ENCODE data around the gene CD24. TPM values are rescaled to one million over a fixed set of nuclear protein-coding genes. Genes with fewer than 3 reads are reported as not detected.

The CD24 gene
- total RNA-seq, 2 experiments from 2014 or later, result 0.30 TPM; not detected in 1

- Mint-ChIP-seq H3K36me3 (ENCODE audit: low read depth) (no peaks in the 10 kb centered on the region), H3K4me3 (no peak overlapping the region), H3K4me1 (ENCODE audit: low read depth) (no peaks in the 10 kb centered on the region), H3K27me3 (ENCODE audit: low read depth) (peaks cover 16% of the 10 kb centered on the region), H3K27ac (no peak overlapping the region), H3K9me3 (no peaks in the 10 kb centered on the region)
- intact Hi-C loops (cut with micrococcal nuclease), result no loop called here
- CTCF ChIA-PET, result interaction anchor here (0.6 kb wide), 1 partner anchor 699 kb away, joined by 3 read pairs; no protein-coding TSS in a partner anchor
- no peak for DNase-seq
Measured at GRCh38 chr6:106966671-106967640, 7.6 kb downstream of the CD24 start.

GRCh38 chr6:106966229-106966628, 8.3 kb downstream of the CD24 start:
- H3K4me3 Mint-ChIP-seq, result no peak overlapping the region
- H3K9me3 Mint-ChIP-seq, result no peaks in the 10 kb centered on the region
- no peak overlapping the region for H3K27ac Mint-ChIP-seq
- CTCF ChIA-PET, result interaction anchor here (0.5 kb wide), 1 partner anchor 296 kb away, joined by 3 read pairs; no protein-coding TSS in a partner anchor
- H3K27me3 Mint-ChIP-seq (ENCODE audit: low read depth), result peaks cover 12% of the 10 kb centered on the region
- H3K4me1 Mint-ChIP-seq (ENCODE audit: low read depth), result no peaks in the 10 kb centered on the region
- intact Hi-C loops (cut with micrococcal nuclease), result no loop called here
- H3K36me3 Mint-ChIP-seq (ENCODE audit: low read depth), result no peaks in the 10 kb centered on the region
- DNase-seq, result no peak

- Mint-ChIP-seq H3K4me1 (ENCODE audit: low read depth) (no peaks in the 10 kb centered on the region), H3K27ac (no peak overlapping the region), H3K36me3 (ENCODE audit: low read depth) (no peaks in the 10 kb centered on the region), H3K4me3 (no peak overlapping the region), H3K27me3 (ENCODE audit: low read depth) (peaks cover 15% of the 10 kb centered on the region), H3K9me3 (no peaks in the 10 kb centered on the region)
- DNase-seq, result no peak
- intact Hi-C loops (cut with micrococcal nuclease), result no loop called here
- CTCF ChIA-PET, result no interaction called here
Measured at GRCh38 chr6:106964954-106965353, 9.6 kb downstream of the CD24 start.

- no peak overlapping the region for H3K27ac Mint-ChIP-seq
- H3K27me3 Mint-ChIP-seq (ENCODE audit: low read depth), result peaks cover 11% of the 10 kb centered on the region
- no peaks in the 10 kb centered on the region for H3K36me3 Mint-ChIP-seq (ENCODE audit: low read depth)
- no peak for DNase-seq
- no peaks in the 10 kb centered on the region for H3K4me1 Mint-ChIP-seq (ENCODE audit: low read depth)
- intact Hi-C loops (cut with micrococcal nuclease), result no loop called here
- CTCF ChIA-PET, result no interaction called here
- H3K4me3 Mint-ChIP-seq, result no peak overlapping the region
- H3K9me3 Mint-ChIP-seq, result no peaks in the 10 kb centered on the region
Measured at GRCh38 chr6:106964099-106964498, 10.4 kb downstream of the CD24 start.

- no peaks in the 10 kb centered on the region for H3K9me3 Mint-ChIP-seq
- CTCF ChIA-PET, result no interaction called here
Measured at GRCh38 chr6:106963544-106963943, 11.0 kb downstream of the CD24 start.

GRCh38 chr6:106961801-106962200, 12.7 kb downstream of the CD24 start:
- H3K4me1 Mint-ChIP-seq (ENCODE audit: low read depth), result no peaks in the 10 kb centered on the region
- peaks cover 8% of the 10 kb centered on the region for H3K27me3 Mint-ChIP-seq (ENCODE audit: low read depth)
- no peak overlapping the region for H3K4me3 Mint-ChIP-seq
- intact Hi-C loops (cut with micrococcal nuclease), result no loop called here
- no peak for DNase-seq
- no peaks in the 10 kb centered on the region for H3K36me3 Mint-ChIP-seq (ENCODE audit: low read depth)
- H3K27ac Mint-ChIP-seq, result no peak overlapping the region
- no peaks in the 10 kb centered on the region for H3K9me3 Mint-ChIP-seq
- CTCF ChIA-PET, result interaction anchor here (0.7 kb wide), 1 partner anchor 93 kb away, joined by 3 read pairs; no protein-coding TSS in a partner anchor

More at GRCh38 chr6:106963544-106963943, 11.0 kb downstream of the CD24 start:
- Mint-ChIP-seq H3K4me3 (no peak overlapping the region), H3K4me1 (ENCODE audit: low read depth) (no peaks in the 10 kb centered on the region), H3K27me3 (ENCODE audit: low read depth) (peaks cover 10% of the 10 kb centered on the region), H3K36me3 (ENCODE audit: low read depth) (no peaks in the 10 kb centered on the region), H3K27ac (no peak overlapping the region)
- no peak for DNase-seq
- intact Hi-C loops (cut with micrococcal nuclease), result no loop called here

GRCh38 chr6:106961136-106961535, 13.4 kb downstream of the CD24 start:
- Mint-ChIP-seq H3K9me3 (no peaks in the 10 kb centered on the region), H3K27ac (no peak overlapping the region), H3K36me3 (ENCODE audit: low read depth) (no peaks in the 10 kb centered on the region), H3K4me1 (ENCODE audit: low read depth) (no peaks in the 10 kb centered on the region), H3K27me3 (ENCODE audit: low read depth) (peaks cover 8% of the 10 kb centered on the region), H3K4me3 (no peak overlapping the region)
- CTCF ChIA-PET, result no interaction called here
- DNase-seq, result no peak
- intact Hi-C loops (cut with micrococcal nuclease), result no loop called here

- intact Hi-C loops (cut with micrococcal nuclease), result no loop called here
- no peaks in the 10 kb centered on the region for H3K4me1 Mint-ChIP-seq (ENCODE audit: low read depth)
- H3K9me3 Mint-ChIP-seq, result no peaks in the 10 kb centered on the region
- peaks cover 8% of the 10 kb centered on the region for H3K27me3 Mint-ChIP-seq (ENCODE audit: low read depth)
- H3K4me3 Mint-ChIP-seq, result no peak overlapping the region
- CTCF ChIA-PET, result interaction anchor here (0.6 kb wide), 1 partner anchor 516 kb away, joined by 3 read pairs; no protein-coding TSS in a partner anchor
- H3K36me3 Mint-ChIP-seq (ENCODE audit: low read depth), result no peaks in the 10 kb centered on the region
- DNase-seq, result no peak
- no peak overlapping the region for H3K27ac Mint-ChIP-seq
Measured at GRCh38 chr6:106959985-106960384, 14.5 kb downstream of the CD24 start.

GRCh38 chr6:106939848-106940247, 34.7 kb downstream of the CD24 start:
- DNase-seq, result no peak
- Mint-ChIP-seq H3K9me3 (no peaks in the 10 kb centered on the region), H3K27me3 (ENCODE audit: low read depth) (peaks cover 23% of the 10 kb centered on the region), H3K4me3 (no peak overlapping the region), H3K27ac (no peak overlapping the region), H3K4me1 (ENCODE audit: low read depth) (no peaks in the 10 kb centered on the region), H3K36me3 (ENCODE audit: low read depth) (no peaks in the 10 kb centered on the region)
- intact Hi-C loops (cut with micrococcal nuclease), result no loop called here
- CTCF ChIA-PET, result interaction anchor here (0.7 kb wide), 1 partner anchor 28 kb away, joined by 3 read pairs; no protein-coding TSS in a partner anchor

- H3K4me3 Mint-ChIP-seq, result no peak overlapping the region
- DNase-seq, result no peak
- H3K4me1 Mint-ChIP-seq (ENCODE audit: low read depth), result no peaks in the 10 kb centered on the region
- no peaks in the 10 kb centered on the region for H3K36me3 Mint-ChIP-seq (ENCODE audit: low read depth)
- peaks cover 23% of the 10 kb centered on the region for H3K27me3 Mint-ChIP-seq (ENCODE audit: low read depth)
- intact Hi-C loops (cut with micrococcal nuclease), result no loop called here
- H3K27ac Mint-ChIP-seq, result no peak overlapping the region
- H3K9me3 Mint-ChIP-seq, result no peaks in the 10 kb centered on the region
- CTCF ChIA-PET, result no interaction called here
Measured at GRCh38 chr6:106939208-106939607, 35.3 kb downstream of the CD24 start.

- no peaks in the 10 kb centered on the region for H3K36me3 Mint-ChIP-seq (ENCODE audit: low read depth)
- CTCF ChIA-PET, result no interaction called here
- peak; percentile 58 for DNase-seq
- no peak overlapping the region for H3K27ac Mint-ChIP-seq
- no peaks in the 10 kb centered on the region for H3K9me3 Mint-ChIP-seq
- H3K4me1 Mint-ChIP-seq (ENCODE audit: low read depth), result no peaks in the 10 kb centered on the region
- intact Hi-C loops (cut with micrococcal nuclease), result no loop called here
- H3K27me3 Mint-ChIP-seq (ENCODE audit: low read depth), result peaks cover 16% of the 10 kb centered on the region
- H3K4me3 Mint-ChIP-seq, result no peak overlapping the region
Measured at GRCh38 chr6:106927531-106928398, 46.8 kb downstream of the CD24 start.

- H3K9me3 Mint-ChIP-seq, result no peaks in the 10 kb centered on the region
- intact Hi-C loops (cut with micrococcal nuclease), result no loop called here
- H3K4me3 Mint-ChIP-seq, result no peak overlapping the region
- H3K27ac Mint-ChIP-seq, result no peak overlapping the region
- no peak for DNase-seq
- H3K36me3 Mint-ChIP-seq (ENCODE audit: low read depth), result no peaks in the 10 kb centered on the region
- CTCF ChIA-PET, result interaction anchor here (0.8 kb wide), 1 partner anchor 112 kb away, joined by 3 read pairs; no protein-coding TSS in a partner anchor
- H3K27me3 Mint-ChIP-seq (ENCODE audit: low read depth), result peaks cover 16% of the 10 kb centered on the region
- no peaks in the 10 kb centered on the region for H3K4me1 Mint-ChIP-seq (ENCODE audit: low read depth)
Measured at GRCh38 chr6:106925948-106926347, 48.6 kb downstream of the CD24 start.

Measured in activated naive CD4-positive, alpha-beta T cell treated with anti-CD3 and anti-CD28 coated beads for 36 hours (primary cell).